HS-5 (cell line): Measurements from ENCODE around the gene TIMM10B.
A peak's percentile ranks its signal among the peaks of the same experiment; 100 is the strongest.

ENCODE experiments used
- DNase-seq: peaks from one replicate; pipeline ENCODE4 v3.0.0-alpha.2; 2012; ENCODE audit warnings: low read depth

The TIMM10B gene

DNA sequence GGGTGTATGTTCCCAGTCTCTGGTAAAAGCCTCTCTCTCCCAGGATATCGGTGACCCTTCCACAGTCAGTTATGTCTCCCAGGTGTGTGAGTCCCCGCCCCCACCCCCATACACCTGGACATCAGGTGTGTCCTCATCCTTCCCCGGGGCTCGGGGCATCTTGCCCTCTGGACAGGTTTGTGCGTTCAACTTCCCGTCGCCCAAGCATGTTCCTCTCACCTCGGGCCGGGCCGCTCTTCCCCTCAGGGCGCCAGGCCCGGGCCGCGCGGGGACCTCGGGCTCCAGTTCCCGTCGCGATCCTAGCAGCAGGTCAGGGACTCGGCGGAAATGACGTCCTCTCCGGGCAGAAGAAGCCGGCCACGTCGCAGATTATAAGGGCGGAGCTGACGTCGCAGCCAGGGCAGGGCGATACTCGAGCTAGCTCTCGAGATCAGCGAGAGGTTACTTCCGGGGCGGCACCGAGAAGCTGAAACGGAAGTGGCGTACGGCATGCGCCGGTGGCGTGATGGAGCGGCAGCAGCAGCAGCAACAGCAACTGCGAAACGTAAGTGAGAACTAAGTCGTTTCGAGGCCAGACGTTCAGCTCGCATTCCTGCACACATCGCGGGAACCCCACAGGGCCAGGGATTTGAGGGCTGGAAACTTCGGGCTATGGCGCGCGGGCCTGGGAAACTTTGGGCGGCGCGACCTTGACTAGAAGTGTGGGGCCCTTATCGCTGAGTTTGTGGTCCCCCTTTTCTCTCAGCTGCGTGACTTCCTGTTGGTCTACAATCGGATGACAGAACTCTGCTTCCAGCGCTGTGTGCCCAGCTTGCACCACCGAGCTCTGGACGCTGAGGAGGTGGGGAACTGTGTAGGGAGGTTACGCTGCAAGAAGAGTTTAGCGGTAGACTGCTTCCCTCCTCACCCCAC, at the start of gene TIMM10B, which contains the start of gene ARFIP2:
Gene TIMM10B (plus strand): TSS at position 490 of the 912 bp plus-strand sequence. CDS start 16 bp downstream, at position 506.
Gene ARFIP2 (minus strand): TSS at position 320 of the 912 bp plus-strand sequence. CDS start 910 bp downstream, outside the sequence.
- DNase-seq, result peak; percentile 80

- peak; percentile 85 for DNase-seq
These were observed 49.4 kb upstream of the TIMM10B start for GRCh38 chr11:6431861-6432260.

- DNase-seq, result no peak
These were observed 47.2 kb upstream of the TIMM10B start for GRCh38 chr11:6433998-6434660.

DNA sequence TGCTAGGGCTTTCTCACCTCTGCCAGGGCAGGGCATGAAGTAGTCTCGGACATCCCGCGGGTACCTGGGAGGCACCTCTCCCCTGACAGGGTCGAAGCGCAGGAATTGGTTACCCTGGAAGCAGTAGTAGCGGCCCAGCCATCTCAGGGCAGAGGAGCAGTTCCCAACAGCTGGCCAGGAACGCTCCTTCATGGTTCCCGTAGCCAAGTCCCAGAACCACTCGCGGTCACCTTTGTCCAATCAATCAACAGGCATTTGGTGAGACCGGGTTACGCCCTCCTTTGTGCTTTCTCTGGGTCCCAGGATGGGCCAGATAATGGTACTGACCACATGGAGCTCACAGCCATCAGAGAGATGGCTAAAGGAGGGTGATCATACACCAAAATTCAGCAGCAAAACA, 43.9 kb upstream of the TIMM10B start:
- DNase-seq, result no peak

GRCh38 chr11:6437993-6438392, 43.3 kb upstream of the TIMM10B start:
- DNase-seq, result no peak

- no peak for DNase-seq
These were observed 42.2 kb upstream of the TIMM10B start for GRCh38 chr11:6438979-6439571.

GRCh38 chr11:6440906-6441358, 40.4 kb upstream of the TIMM10B start, which contains the start of gene HPX:
Gene HPX, minus strand, starts transcription at chr11:6440987. Its CDS starts 24 bp downstream, at chr11:6440963.
- no peak for DNase-seq

DNA sequence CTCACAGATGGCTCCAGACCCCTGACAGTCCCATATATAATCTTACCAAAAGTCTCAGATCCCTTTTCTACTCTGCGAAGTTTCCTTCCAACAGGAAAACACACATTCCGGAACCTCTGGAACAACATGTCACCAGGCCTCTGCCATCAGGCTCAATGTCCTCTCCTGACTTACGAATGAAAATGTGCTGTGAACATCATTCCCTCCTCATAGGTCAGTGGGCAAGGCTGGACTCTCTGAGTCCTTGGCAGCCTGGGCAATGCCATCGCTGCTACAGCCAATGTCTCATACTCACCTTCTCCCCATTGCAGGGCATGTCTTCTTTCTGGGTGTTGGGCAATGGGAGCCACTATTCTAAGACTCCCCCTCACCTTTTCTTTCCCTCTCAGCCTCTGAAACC, 38.9 kb upstream of the TIMM10B start:
- DNase-seq, result no peak

DNA sequence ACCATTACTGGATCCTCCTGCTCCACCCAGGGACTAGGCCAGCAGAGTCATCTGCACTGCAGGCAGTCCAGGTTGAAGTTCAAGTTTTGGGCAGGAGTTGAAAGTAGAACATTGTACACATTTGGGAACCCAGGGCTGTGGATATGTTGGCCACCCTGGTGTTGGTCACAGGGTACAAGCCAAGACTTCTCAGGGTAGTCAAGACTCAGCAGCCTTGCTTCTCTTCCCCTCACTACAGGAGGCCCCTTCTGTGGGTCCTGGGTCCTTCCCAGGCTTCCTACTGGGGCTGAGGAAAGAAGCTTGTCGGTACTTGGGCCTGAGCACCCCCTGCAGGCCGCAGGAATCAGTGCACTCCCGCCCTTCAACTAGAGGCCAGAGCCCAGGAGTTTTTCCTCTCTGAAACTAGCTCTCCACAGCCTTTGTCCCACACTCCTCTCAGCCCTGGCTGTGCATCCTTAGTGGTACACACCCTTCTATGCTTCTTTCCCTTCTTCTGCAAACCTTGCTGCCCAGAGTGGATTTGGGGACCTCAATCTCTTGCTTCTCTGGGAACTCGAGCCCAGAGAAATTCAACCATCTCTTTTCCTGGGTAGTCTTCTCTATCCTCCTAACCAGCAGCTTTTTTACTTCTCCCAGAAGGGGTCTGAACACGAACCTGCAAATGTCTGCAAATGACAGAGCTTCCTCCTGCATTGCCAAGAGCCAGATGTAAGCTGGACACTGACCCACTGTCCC, 37.9 kb upstream of the TIMM10B start:
- DNase-seq, result no peak

- no peak for DNase-seq
These were observed 32.7 kb upstream of the TIMM10B start for GRCh38 chr11:6448574-6448973.

DNA sequence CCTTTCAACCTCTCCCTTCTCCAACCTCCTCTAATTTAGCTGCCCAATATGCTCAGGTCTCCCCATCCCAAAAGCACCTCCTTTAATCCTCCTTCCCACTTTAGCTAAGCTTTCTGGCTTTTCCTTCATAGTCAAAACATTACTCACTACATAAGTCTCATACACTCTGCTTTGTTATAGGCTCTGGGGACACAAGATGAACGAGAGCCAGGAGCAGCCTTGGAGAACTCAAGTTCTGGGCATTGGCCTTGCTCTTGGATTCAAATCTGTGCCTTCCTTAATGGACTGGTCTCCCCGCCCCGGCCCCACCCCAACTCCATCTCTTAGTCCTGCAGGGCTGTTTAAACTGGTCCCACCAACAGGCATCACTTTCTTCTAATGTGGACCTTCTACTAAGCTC, 29.1 kb upstream of the TIMM10B start:
- no peak for DNase-seq

- no peak for DNase-seq
These were observed 28.1 kb upstream of the TIMM10B start for GRCh38 chr11:6453152-6453551.

DNA sequence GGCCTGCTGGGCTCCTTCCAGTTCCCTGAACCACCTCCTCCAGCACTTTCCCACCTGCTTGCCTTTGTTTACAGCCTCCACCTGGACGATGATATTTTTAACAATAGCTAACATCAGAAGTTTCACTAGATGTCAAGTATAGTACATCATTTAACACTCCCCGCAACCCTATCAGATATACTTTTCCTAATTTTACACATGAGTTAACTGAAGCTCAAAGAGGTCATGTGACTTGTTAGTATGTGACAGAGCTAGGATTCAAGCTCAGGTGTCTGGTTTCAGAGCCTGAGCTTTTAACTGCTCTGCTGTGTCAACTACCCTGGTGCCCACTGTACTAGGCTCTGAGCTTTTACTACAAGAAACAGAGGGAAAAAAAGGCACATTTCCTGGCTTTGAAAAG, 26.2 kb upstream of the TIMM10B start:
- DNase-seq, result no peak

DNA sequence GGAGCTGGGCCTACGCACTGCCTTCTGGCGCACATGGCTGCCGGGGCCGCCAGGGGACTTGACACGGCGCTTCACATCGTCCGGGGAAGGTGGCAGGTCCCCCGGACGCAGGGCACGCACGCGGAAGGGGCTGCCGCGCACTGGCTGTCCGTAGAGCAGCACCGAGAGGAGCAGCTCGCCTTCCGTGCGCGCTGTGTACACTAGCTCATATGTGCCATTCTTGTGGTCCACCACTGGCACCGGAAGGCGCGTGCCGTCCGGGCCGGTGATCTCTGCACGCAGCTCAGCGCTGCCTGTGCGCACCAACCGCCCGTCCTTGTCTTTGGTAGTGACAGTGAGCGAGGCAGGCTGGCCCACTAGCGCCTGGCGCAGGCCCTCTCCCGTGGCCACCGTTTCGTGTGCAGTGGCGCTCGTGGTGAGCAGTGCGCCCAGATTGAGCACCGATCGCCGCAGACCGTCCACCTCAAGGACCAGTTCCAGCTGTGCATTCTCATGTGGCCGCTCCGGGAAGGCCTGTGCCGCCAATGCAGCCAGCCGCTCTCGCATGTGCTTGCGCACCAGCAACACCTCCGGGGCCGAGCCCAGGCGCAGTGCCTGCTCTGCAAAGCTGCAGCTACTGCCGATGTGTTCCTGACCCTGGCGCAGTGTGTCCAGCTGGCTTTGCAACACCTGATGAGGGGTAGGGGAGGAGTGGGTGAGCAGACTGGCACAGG, 24.8 kb upstream of the TIMM10B start:
- DNase-seq, result no peak

DNA sequence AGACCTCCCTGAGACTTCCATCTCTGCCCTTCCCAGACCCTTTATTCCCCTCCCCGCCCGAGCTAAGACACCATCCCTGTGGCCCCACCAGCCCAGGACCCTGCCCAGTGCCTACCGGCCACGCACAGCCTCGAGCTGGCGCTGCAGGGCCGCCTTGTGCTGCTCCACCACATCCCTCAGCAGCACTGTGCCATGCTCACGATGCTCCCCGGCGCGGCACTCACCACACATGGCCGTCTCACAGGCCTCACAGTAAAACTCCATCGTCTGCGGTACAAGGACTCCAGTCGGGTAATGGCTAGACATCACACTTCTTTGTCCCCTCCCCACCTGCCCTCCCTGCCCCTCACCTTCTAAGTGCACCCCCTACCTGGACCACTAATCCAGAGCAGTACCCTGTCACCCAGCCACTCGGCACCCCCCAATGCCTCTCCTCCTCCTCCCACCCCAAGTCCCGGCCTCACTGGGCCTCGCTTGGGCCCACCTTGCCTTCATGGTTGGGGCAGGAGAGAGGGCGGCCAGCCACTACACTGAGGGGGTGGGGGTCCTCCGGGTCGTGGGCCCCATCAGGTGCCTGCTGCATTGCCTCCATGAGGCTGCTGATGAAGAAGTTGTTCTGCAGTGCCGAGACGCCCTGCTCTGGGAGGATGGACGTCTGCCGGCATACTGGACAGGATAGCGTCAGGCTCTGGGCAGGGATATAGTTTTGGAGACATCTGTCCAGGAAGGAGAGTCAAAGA, 23.6 kb upstream of the TIMM10B start:
- DNase-seq, result no peak

- no peak for DNase-seq
These were observed 22.8 kb upstream of the TIMM10B start for GRCh38 chr11:6458352-6459098.

- no peak for DNase-seq
These were observed 22.2 kb upstream of the TIMM10B start for GRCh38 chr11:6459099-6459450.

- no peak for DNase-seq
These were observed 12.4 kb upstream of the TIMM10B start for GRCh38 chr11:6468712-6469495.

- no peak for DNase-seq
These were observed 11.7 kb upstream of the TIMM10B start for GRCh38 chr11:6469599-6469998.
